ENCODE measurements around the gene DSPP.

- TF ChIP-seq CTCF (conservative IDR thresholded peaks at IDR 0.05 in 1 of 2, IDR thresholded peaks at IDR 0.05 in 1 of 2; ENCODE audit: extremely low read depth in 1 of 2, insufficient read depth in 1 of 2, low read depth in 1 of 2, low read length in 2 of 2) (no peak), EZH2 (IDR thresholded peaks at IDR 0.05; ENCODE audit: borderline replicate concordance, low read length) (no peak)
Measured at GRCh38 chr4:87601361-87601760, 7.0 kb upstream of the DSPP start.
